ENCODE measurements around the gene IGSF23. TPM values are rescaled to one million over a fixed set of nuclear protein-coding genes. Genes with fewer than 3 reads are reported as not detected.
"Not testable (repeated sequence)": the region's sequence is repeated elsewhere in the genome, so short reads cannot be mapped to it uniquely, and the experiment has no call there.

The IGSF23 gene
- polyA plus RNA-seq, 3 donors = 0.23 to 0.46 (median 0.44) TPM

- Mint-ChIP-seq H3K4me3 (peak overlapping the region in 1 of 2 donors; percentile 15), H3K4me1 (peaks cover 43% of the 10 kb centered on the region), H3K27me3 (ENCODE audit: low read depth in 3 of 3) (peaks cover 2 to 6% (median 3%) of the 10 kb centered on the region in 3 donors), H3K9me3 (peaks cover 3 to 17% (median 6%) of the 10 kb centered on the region in 7 donors), H3K27ac (peak overlapping the region in 6 of 7 donors; percentile 78 to 96 (median 90)), H3K36me3 (no peaks in the 10 kb centered on the region)
- Histone ChIP-seq H3K27ac (ENCODE audit: low read depth in 1 of 2, low read length in 2 of 2) (peak overlapping the region; percentile 53 to 69), H3K4me2 (replicated peaks; ENCODE audit: extremely low read depth, low read length, poor library complexity, severe bottlenecking) (peak overlapping the region; percentile 53), H4K20me1 (ENCODE audit: insufficient read depth, low read length) (no peaks in the 10 kb centered on the region), H3K4me3 (replicated peaks in 1 of 3; ENCODE audit: low read depth in 2 of 3, low read length in 3 of 3) (peak overlapping the region in 1 of 3 experiments; percentile 47), H3K9ac (ENCODE audit: insufficient read depth, low read length, poor library complexity, severe bottlenecking) (no peak overlapping the region), H2AFZ (ENCODE audit: insufficient read depth, low read depth, low read length, poor library complexity, severe bottlenecking) (no peak overlapping the region), H3K4me1 (ENCODE audit: control insufficient read depth in 1 of 2, insufficient read depth in 2 of 2, low read length in 2 of 2) (peaks cover 49 to 52% of the 10 kb centered on the region in 2 donors), H3K36me3 (replicated peaks in 1 of 2; ENCODE audit: control insufficient read depth in 1 of 2, insufficient read depth in 2 of 2, low read length in 2 of 2) (no peaks in the 10 kb centered on the region), H3K9me3 (replicated peaks in 1 of 2; ENCODE audit: control insufficient read depth in 1 of 2, insufficient read depth in 1 of 2, low read length in 2 of 2) (peaks cover 0 to 5% of the 10 kb centered on the region in 2 donors), H3K27me3 (ENCODE audit: control insufficient read depth in 2 of 2, insufficient read depth in 2 of 2, low read length in 2 of 2) (no peaks in the 10 kb centered on the region), H3K79me2 (ENCODE audit: insufficient read depth, low read length) (no peaks in the 10 kb centered on the region)
- no peak for DNase-seq
- intact Hi-C loops (cut with micrococcal nuclease) = no loop called here
- no peak for TF ChIP-seq CTCF (IDR thresholded peaks at IDR 0.05)
- 73% methylated on average over 1 of the region's 4 CpGs for WGBS (ENCODE audit: insufficient coverage)
These were observed 10.3 kb downstream of the IGSF23 start for GRCh38 chr19:44623626-44624025.

- Histone ChIP-seq H3K9me3 (replicated peaks in 1 of 2; ENCODE audit: control insufficient read depth in 1 of 2, insufficient read depth in 1 of 2, low read length in 2 of 2) (peaks cover 0 to 5% of the 10 kb centered on the region in 2 donors), H3K27ac (ENCODE audit: low read depth in 1 of 2, low read length in 2 of 2) (no peak overlapping the region), H3K9ac (ENCODE audit: insufficient read depth, low read length, poor library complexity, severe bottlenecking) (no peak overlapping the region), H3K36me3 (replicated peaks in 1 of 2; ENCODE audit: control insufficient read depth in 1 of 2, insufficient read depth in 2 of 2, low read length in 2 of 2) (no peaks in the 10 kb centered on the region), H2AFZ (ENCODE audit: insufficient read depth, low read depth, low read length, poor library complexity, severe bottlenecking) (no peak overlapping the region), H3K27me3 (ENCODE audit: control insufficient read depth in 2 of 2, insufficient read depth in 2 of 2, low read length in 2 of 2) (no peaks in the 10 kb centered on the region), H3K79me2 (ENCODE audit: insufficient read depth, low read length) (no peaks in the 10 kb centered on the region), H3K4me3 (replicated peaks in 1 of 3; ENCODE audit: low read depth in 2 of 3, low read length in 3 of 3) (no peak overlapping the region), H3K4me1 (ENCODE audit: control insufficient read depth in 1 of 2, insufficient read depth in 2 of 2, low read length in 2 of 2) (peaks cover 36 to 39% of the 10 kb centered on the region in 2 donors), H4K20me1 (ENCODE audit: insufficient read depth, low read length) (no peaks in the 10 kb centered on the region), H3K4me2 (replicated peaks; ENCODE audit: extremely low read depth, low read length, poor library complexity, severe bottlenecking) (no peak overlapping the region)
- peaks cover 3 to 17% (median 6%) of the 10 kb centered on the region in 7 donors for H3K9me3 Mint-ChIP-seq
- no peak for DNase-seq
- H3K27ac Mint-ChIP-seq = no peak overlapping the region
- no peak overlapping the region for H3K4me3 Mint-ChIP-seq
- no peak for TF ChIP-seq CTCF (IDR thresholded peaks at IDR 0.05)
- no CpG with 5 or more reads among the region's 4 CpGs for WGBS (ENCODE audit: insufficient coverage)
- intact Hi-C loops (cut with micrococcal nuclease) = no loop called here
- peaks cover 2 to 4% (median 3%) of the 10 kb centered on the region in 3 donors for H3K27me3 Mint-ChIP-seq (ENCODE audit: low read depth in 3 of 3)
- H3K36me3 Mint-ChIP-seq = no peaks in the 10 kb centered on the region
- peaks cover 31% of the 10 kb centered on the region for H3K4me1 Mint-ChIP-seq
These were observed 11.5 kb downstream of the IGSF23 start for GRCh38 chr19:44624840-44625354.

DNA sequence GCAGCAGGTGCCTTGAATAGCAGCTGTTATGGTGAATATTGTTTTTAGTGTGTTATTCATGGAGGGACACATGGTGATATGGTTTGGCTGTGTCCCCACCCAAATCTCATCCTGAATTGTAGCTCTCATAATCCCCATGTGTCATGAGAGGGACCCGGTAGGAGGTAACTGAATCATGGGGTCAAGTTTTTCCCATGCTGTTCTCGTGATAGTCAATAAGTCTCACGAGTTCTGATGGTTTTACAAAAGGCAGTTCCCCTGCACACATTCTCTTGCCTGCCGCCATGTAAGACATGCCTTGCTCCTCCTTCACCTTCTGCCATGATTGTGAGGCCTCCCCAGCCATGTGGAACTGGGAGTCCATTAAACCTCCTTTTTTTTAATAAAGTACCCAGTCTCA lies 12.3 kb downstream of the IGSF23 start:
- intact Hi-C loops (cut with micrococcal nuclease); H3K9me3 ChIP-seq (replicated peaks in 1 of 2; ENCODE audit: control insufficient read depth in 1 of 2, insufficient read depth in 1 of 2, low read length in 2 of 2); H3K9ac ChIP-seq (ENCODE audit: insufficient read depth, low read length, poor library complexity, severe bottlenecking); DNase-seq; H3K4me3 Mint-ChIP-seq; H3K27me3 Mint-ChIP-seq (ENCODE audit: low read depth in 3 of 3); H3K36me3 Mint-ChIP-seq; H4K20me1 ChIP-seq (ENCODE audit: insufficient read depth, low read length); H3K36me3 ChIP-seq (replicated peaks in 1 of 2; ENCODE audit: control insufficient read depth in 1 of 2, insufficient read depth in 2 of 2, low read length in 2 of 2); H3K79me2 ChIP-seq (ENCODE audit: insufficient read depth, low read length); H3K27me3 ChIP-seq (ENCODE audit: control insufficient read depth in 2 of 2, insufficient read depth in 2 of 2, low read length in 2 of 2); H3K27ac Mint-ChIP-seq; H3K27ac ChIP-seq (ENCODE audit: low read depth in 1 of 2, low read length in 2 of 2); H3K4me2 ChIP-seq (replicated peaks; ENCODE audit: extremely low read depth, low read length, poor library complexity, severe bottlenecking); H3K4me3 ChIP-seq (replicated peaks in 1 of 3; ENCODE audit: low read depth in 2 of 3, low read length in 3 of 3); H2AFZ ChIP-seq (ENCODE audit: insufficient read depth, low read depth, low read length, poor library complexity, severe bottlenecking): not testable (repeated sequence)
- WGBS (ENCODE audit: insufficient coverage) = 100% methylated on average over 3 of the region's 4 CpGs
- Mint-ChIP-seq H3K4me1 (peaks cover 29% of the 10 kb centered on the region), H3K9me3 (peaks cover 3 to 17% (median 6%) of the 10 kb centered on the region in 7 donors)
- peaks cover 34% of the 10 kb centered on the region in 2 donors for H3K4me1 ChIP-seq (ENCODE audit: control insufficient read depth in 1 of 2, insufficient read depth in 2 of 2, low read length in 2 of 2)
